Stomach (tissue), 9 donors: ENCODE measurements around the gene ATXN7L2. TPM values are rescaled to one million over a fixed set of nuclear protein-coding genes. Genes with fewer than 3 reads are reported as not detected.

Source experiments
- DNase-seq, 2 donors: peaks; one replicate each; pipeline versions ENCODE4 v3.0.0 to v3.0.0-alpha.2; 2013 to 2019
- H3K27ac ChIP-seq, 5 donors: fragments of 200-600 bp in 4 of 5; sonication (generic) in 4 of 5; one replicate each; pipeline ENCODE4 v1.5.1; 2013 to 2019; ENCODE audit warnings: mild to moderate bottlenecking in 1 of 5, moderate library complexity in 1 of 5
- H3K27me3 ChIP-seq, 3 donors: fragments of 200-600 bp; sonication (generic); one replicate each; pipeline ENCODE4 v1.5.1; 2017 to 2019; ENCODE audit warnings: mixed run types in 1 of 3
- H3K36me3 ChIP-seq, 4 donors: fragments of 200-600 bp; sonication (generic); 1 replicate in 3 of 4; 2 replicates in 1 of 4; pipeline ENCODE4 v1.5.1; 2016 to 2019
- H3K4me1 ChIP-seq, 4 donors: fragments of 200-600 bp; sonication (generic); one replicate each; pipeline ENCODE4 v1.5.1; 2016 to 2019
- H3K4me3 ChIP-seq, 4 donors: fragments of 200-600 bp; sonication (generic) in 3 of 4; one replicate each; pipeline ENCODE4 v1.5.1; 2016 to 2019; ENCODE audit warnings: mild to moderate bottlenecking in 1 of 4
- H3K9me3 ChIP-seq, 4 donors: fragments of 200-600 bp; sonication (generic); one replicate each; pipeline ENCODE4 v1.5.1; 2016 to 2019
- CTCF ChIP-seq, 7 experiments: fragments of 450-650 bp in 4 of 7; fragments of 200-600 bp in 3 of 7; sonication (generic) in 3 of 7; IDR thresholded peaks; one replicate each; pipeline ENCODE4 v1.5.1; 2016 to 2019; ENCODE audit warnings: antibody characterized with exemption in 7 of 7, control low read depth in 2 of 7, mild to moderate bottlenecking in 1 of 7
- EP300 ChIP-seq: sonication (generic); formaldehyde crosslinking; IDR thresholded peaks from one replicate; pipeline ENCODE4 v1.6.1; 2017; ENCODE audit warnings: antibody characterized with exemption
- POLR2A ChIP-seq, 4 donors: fragments of 450-650 bp; IDR thresholded peaks; one replicate each; pipeline ENCODE4 v1.6.1; 2016; ENCODE audit warnings: antibody characterized with exemption in 4 of 4, control low read depth in 2 of 4, mild to moderate bottlenecking in 1 of 4, moderate library complexity in 1 of 4
- POLR2AphosphoS5 ChIP-seq, 3 donors: sonication (generic); formaldehyde crosslinking; IDR thresholded peaks; one replicate each; pipeline ENCODE4 v1.6.1; 2016; ENCODE audit warnings: antibody characterized with exemption in 3 of 3
- WGBS, 5 donors: extraction: QIAGEN DNeasy Blood & Tissue Kit in 3 of 5; methylation state at CpG; one replicate each; pipeline versions ENCODE4 v1.1.5 to v1.1.7; 2013 to 2018; 5-methylcytosine and 5-hydroxymethylcytosine counted together
- intact Hi-C: fragments of 100-400 bp; cut with DNase I; formaldehyde crosslinking; loops from one replicate; pipeline ENCODE4 v1.15.1; 2023; ENCODE audit warnings: low total_unique reads
- polyA plus RNA-seq, 3 donors: library from polyadenylated mRNA; stranded (reverse); fragments of 200-250 nt; gene quantifications; one replicate each; pipeline ENCODE4 v1.2.3, GENCODE V29; 2013
- total RNA-seq, 5 donors: library from RNA; depleted of rRNA; stranded (reverse); fragments of >200 nt; gene quantifications; one replicate each; pipeline versions ENCODE4 v1.1.0 to v1.2.3, GENCODE V29; 2014 to 2016
- donor health status: healthy with polysubstance abuse.
- donor health status: Bipolar disorder and iron deficiency.
- donor health status: healthy.

Gene ATXN7L2
- total and polyA plus RNA-seq, 8 donors: 0.29 to 6.3 (median 4.0) TPM; not detected in 1

GRCh38 chr1:109498161-109498801 is 14.6 kb downstream of the ATXN7L2 start:
- Histone ChIP-seq H3K27ac (peak overlapping the region in 1 of 5 donors; percentile 56), H3K36me3 (peaks cover 19 to 48% (median 43%) of the 10 kb centered on the region in 4 donors), H3K4me1 (peaks cover 34 to 89% (median 60%) of the 10 kb centered on the region in 4 donors), H3K9me3 (no peaks in the 10 kb centered on the region), H3K27me3 (no peaks in the 10 kb centered on the region), H3K4me3 (no peak overlapping the region)
- TF ChIP-seq POLR2A (IDR thresholded peaks at IDR 0.05) (no peak), CTCF (IDR thresholded peaks at IDR 0.05) (peak in 5 of 7 experiments; percentile 21 to 36 (median 29)), POLR2AphosphoS5 (IDR thresholded peaks at IDR 0.05) (no peak), EP300 (no peak)
- DNase-seq: peak in 1 of 2 donors; percentile 68
- WGBS, 5 donors: 73 to 82% (median 77%) methylated on average over 11 to 12 of the region's 12 CpGs
- intact Hi-C loops: no loop called here

DNA sequence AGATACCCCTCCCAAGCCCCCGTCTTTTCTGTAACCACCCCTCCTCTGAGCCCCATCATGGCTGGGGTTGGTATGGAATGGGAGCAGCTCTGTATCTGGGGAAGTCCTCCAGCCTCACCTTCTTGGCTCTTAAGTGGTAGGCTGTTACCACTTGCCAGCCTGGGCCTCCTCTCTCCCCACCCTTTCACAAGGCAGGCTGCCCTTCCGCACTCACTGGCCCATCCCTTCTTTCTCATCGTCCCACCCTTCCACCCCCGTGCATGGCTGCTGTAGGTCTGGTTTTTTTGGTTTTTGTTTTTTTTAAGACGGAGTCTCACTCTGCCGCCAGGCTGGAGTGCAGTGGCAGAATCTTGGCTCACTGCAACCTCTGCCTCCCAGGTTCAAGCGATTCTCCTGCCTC is 15.4 kb downstream of the ATXN7L2 start:
- peak overlapping the region in 3 of 5 donors; percentile 15 to 56 (median 16) for H3K27ac ChIP-seq
- whole genome bisulfite sequencing, 5 donors: 71 to 87% (median 83%) methylated on average over 7 of the region's 7 CpGs

DNA sequence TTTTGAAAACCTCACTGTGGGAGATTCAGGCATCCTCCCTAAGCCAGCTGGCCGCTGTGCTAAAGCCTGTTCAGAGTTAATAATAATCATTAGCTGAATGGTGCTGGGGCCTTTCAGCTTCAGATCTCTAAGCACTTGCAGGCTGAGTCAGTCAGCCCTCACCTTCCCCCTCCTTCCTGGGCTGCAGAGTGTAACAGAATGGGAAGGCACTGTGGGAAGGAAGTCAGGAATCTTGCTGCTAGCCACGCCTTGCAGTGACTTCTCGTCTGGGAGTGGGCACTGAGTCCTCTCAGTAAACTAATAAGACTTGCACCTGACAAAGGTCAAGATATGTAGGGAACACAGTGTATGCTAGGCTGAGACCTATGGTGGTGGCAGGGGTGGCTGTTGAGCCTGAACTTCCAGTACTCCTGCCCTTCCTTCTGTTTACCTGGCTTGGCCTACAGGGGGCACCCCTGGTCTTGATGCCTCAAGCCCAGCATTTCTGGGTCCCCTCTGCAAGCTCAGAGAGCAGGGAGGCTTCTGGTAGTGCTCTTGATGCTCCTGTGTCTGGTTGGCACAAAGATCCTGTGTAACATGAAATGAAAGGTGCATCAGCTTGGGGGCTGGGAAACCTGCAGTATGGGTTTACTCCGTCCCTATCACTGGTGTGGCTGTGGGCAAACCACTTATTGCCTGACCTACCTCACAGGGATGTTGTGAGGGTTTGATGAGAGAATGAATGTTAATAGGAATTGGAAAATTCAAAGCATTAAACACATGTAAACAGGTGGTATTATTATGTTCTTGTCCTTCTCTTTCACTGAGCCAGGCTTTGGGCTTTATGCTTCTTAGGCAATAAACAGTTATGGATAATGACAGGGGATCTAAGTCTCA is 16.2 kb downstream of the ATXN7L2 start:
- WGBS, 5 donors: 50 to 71% (median 60%) methylated on average over 4 of the region's 4 CpGs
- peak; percentile 60 to 66 for DNase-seq
- peaks cover 19 to 48% (median 43%) of the 10 kb centered on the region in 4 donors for H3K36me3 ChIP-seq
- no peaks in the 10 kb centered on the region for H3K9me3 ChIP-seq
- H3K4me3 ChIP-seq: no peak overlapping the region
- peaks cover 37 to 87% (median 58%) of the 10 kb centered on the region in 4 donors for H3K4me1 ChIP-seq
- H3K27ac ChIP-seq: peak overlapping the region in 4 of 5 donors; percentile 16 to 56 (median 34)
- intact Hi-C loops: no loop called here
- no peaks in the 10 kb centered on the region for H3K27me3 ChIP-seq
- TF ChIP-seq POLR2AphosphoS5 (IDR thresholded peaks at IDR 0.05) (no peak), CTCF (IDR thresholded peaks at IDR 0.05) (peak in 3 of 7 experiments; percentile 4 to 26 (median 18)), EP300 (no peak)

More for the DNA sequence above, 15.4 kb downstream of the ATXN7L2 start:
- Histone ChIP-seq H3K27me3 (no peaks in the 10 kb centered on the region), H3K9me3 (no peaks in the 10 kb centered on the region), H3K4me1 (peaks cover 39 to 89% (median 61%) of the 10 kb centered on the region in 4 donors), H3K4me3 (no peak overlapping the region), H3K36me3 (peaks cover 19 to 48% (median 43%) of the 10 kb centered on the region in 4 donors)
- TF ChIP-seq POLR2AphosphoS5 (IDR thresholded peaks at IDR 0.05) (no peak), EP300 (no peak), CTCF (IDR thresholded peaks at IDR 0.05) (no peak), POLR2A (IDR thresholded peaks at IDR 0.05) (no peak)
- intact Hi-C loops: no loop called here
- DNase-seq: no peak

GRCh38 chr1:109500941-109501381 is 17.3 kb downstream of the ATXN7L2 start:
- Histone ChIP-seq H3K4me1 (peaks cover 34 to 79% (median 48%) of the 10 kb centered on the region in 4 donors), H3K36me3 (peaks cover 19 to 43% (median 39%) of the 10 kb centered on the region in 4 donors), H3K9me3 (no peaks in the 10 kb centered on the region), H3K27ac (peak overlapping the region in 4 of 5 donors; percentile 23 to 61 (median 50)), H3K4me3 (no peak overlapping the region), H3K27me3 (no peaks in the 10 kb centered on the region)
- TF ChIP-seq POLR2AphosphoS5 (IDR thresholded peaks at IDR 0.05) (no peak), POLR2A (IDR thresholded peaks at IDR 0.05) (no peak), CTCF (IDR thresholded peaks at IDR 0.05) (no peak), EP300 (no peak)
- intact Hi-C loops: no loop called here
- DNase-seq: peak in 1 of 2 donors; percentile 65
- 35 to 46% (median 43%) methylated on average over 5 of the region's 5 CpGs for WGBS, 5 donors
